Left ventricle myocardium inferior (tissue), 1 donor: ENCODE measurements around the gene RPS19BP1. TPM values are rescaled to one million over a fixed set of nuclear protein-coding genes. Genes with fewer than 3 reads are reported as not detected.

Experiments
- DNase-seq: peaks from one replicate; pipeline ENCODE4 v3.0.0-alpha.2; 2020
- H3K27ac ChIP-seq: fragments of 200-600 bp; replicated peaks from 2 replicates; pipeline ENCODE4 v1.8.0; 2021
- H3K27me3 ChIP-seq: fragments of 200-600 bp; 2 replicates; pipeline ENCODE4 v1.8.0; 2021; ENCODE audit warnings: low read depth
- H3K36me3 ChIP-seq: fragments of 200-600 bp; 2 replicates; pipeline ENCODE4 v1.8.0; 2021
- H3K4me1 ChIP-seq: fragments of 200-600 bp; 2 replicates; pipeline ENCODE4 v1.8.0; 2021
- H3K4me3 ChIP-seq: fragments of 200-600 bp; 2 replicates; pipeline ENCODE4 v1.8.0; 2021; ENCODE audit warnings: mild to moderate bottlenecking, moderate library complexity
- H3K9me3 ChIP-seq: fragments of 200-600 bp; replicated peaks from 2 replicates; pipeline ENCODE4 v1.8.0; 2021
- intact Hi-C: fragments of 100-400 bp; cut with micrococcal nuclease; formaldehyde crosslinking; loops from one replicate; pipeline ENCODE4 v1.11.0; 2022
- total RNA-seq: library from RNA; stranded (reverse); fragmentation: NEBNext Ultra II Directional; extraction: Animal tissue kit (Norgen Biotek cat#: 25700); gene quantifications from one replicate; pipeline ENCODE4 v1.2.1, GENCODE V29; 2021
- TF ChIP-seq, protein P1 (sequence below): fragments of 200-600 bp; IDR thresholded peaks from 2 replicates; pipeline ENCODE4 v1.8.0; 2021; ENCODE audit warnings: antibody characterized with exemption, mild to moderate bottlenecking, borderline replicate concordance
- donor health status: DM: no; HTN: yes; CAD: no; lungs with severe emphysema.

RPS19BP1 gene
- total RNA-seq, 1 donor from 2014 or later: 59.3 TPM

DNA sequence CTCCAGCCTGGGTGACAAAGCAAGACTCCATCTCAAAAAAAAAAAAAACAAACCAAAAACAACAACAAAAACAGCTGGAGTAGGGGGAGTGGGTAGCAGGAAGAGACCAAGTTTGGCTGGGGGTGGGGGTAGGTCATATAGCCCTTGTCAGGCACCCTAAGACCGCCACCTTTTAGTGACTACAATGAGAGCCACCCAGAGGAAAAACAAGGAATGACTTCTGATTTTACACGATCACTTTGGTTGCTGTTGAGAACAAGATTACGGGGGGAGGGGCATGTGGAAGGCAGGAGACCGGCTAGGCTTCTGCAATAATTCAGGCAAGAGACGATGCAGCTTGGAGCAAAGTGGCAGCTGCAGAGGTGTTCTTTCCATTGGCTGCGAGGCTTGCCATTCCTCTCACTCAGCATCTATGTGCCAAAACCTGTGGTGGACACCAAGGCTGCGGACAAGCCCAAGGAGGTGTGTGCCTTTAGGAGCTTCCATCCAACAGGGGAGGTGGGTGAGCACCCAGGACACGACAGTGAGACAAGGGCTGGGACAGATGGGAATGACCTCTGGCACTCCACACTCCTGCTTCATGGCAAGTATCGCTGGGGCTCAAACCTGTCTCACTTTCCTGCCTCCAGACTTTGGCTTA, 1.7 kb downstream of the RPS19BP1 start:
- intact Hi-C loops: no loop called here
- DNase-seq: no peak
- Histone ChIP-seq H3K27ac (no peak overlapping the region), H3K9me3 (no peaks in the 10 kb centered on the region), H3K36me3 (peaks cover 17% of the 10 kb centered on the region), H3K4me3 (peak overlapping the region; percentile 97), H3K27me3 (no peaks in the 10 kb centered on the region), H3K4me1 (peaks cover 65% of the 10 kb centered on the region)
- TF ChIP-seq, protein P1, sequence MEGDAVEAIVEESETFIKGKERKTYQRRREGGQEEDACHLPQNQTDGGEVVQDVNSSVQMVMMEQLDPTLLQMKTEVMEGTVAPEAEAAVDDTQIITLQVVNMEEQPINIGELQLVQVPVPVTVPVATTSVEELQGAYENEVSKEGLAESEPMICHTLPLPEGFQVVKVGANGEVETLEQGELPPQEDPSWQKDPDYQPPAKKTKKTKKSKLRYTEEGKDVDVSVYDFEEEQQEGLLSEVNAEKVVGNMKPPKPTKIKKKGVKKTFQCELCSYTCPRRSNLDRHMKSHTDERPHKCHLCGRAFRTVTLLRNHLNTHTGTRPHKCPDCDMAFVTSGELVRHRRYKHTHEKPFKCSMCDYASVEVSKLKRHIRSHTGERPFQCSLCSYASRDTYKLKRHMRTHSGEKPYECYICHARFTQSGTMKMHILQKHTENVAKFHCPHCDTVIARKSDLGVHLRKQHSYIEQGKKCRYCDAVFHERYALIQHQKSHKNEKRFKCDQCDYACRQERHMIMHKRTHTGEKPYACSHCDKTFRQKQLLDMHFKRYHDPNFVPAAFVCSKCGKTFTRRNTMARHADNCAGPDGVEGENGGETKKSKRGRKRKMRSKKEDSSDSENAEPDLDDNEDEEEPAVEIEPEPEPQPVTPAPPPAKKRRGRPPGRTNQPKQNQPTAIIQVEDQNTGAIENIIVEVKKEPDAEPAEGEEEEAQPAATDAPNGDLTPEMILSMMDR: peak; percentile 17

DNA sequence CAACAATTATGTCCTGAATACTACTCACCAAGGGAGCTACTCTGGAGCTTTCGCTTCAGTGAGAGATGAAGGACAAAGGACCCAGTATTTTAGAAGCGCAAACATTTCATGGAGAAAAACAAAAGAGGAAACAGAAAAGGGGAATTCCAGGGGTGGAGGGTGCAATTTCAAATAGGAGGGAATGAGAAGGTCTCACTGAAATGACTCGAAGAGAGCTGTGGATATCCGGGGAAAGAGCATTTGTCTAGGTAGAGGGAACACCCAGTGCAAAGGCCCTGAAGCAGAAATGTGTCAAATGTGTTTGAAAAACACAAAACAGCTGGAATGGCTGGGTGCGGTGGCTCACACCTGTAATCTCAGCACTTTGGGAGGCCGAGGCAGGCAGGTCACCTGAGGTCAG, 2.4 kb downstream of the RPS19BP1 start:
- intact Hi-C loops: no loop called here
- DNase-seq: no peak
- TF ChIP-seq, protein P1: no peak
- Histone ChIP-seq H3K27me3 (no peaks in the 10 kb centered on the region), H3K4me3 (no peak overlapping the region), H3K4me1 (peaks cover 71% of the 10 kb centered on the region), H3K9me3 (no peaks in the 10 kb centered on the region), H3K27ac (no peak overlapping the region), H3K36me3 (peaks cover 17% of the 10 kb centered on the region)

DNA sequence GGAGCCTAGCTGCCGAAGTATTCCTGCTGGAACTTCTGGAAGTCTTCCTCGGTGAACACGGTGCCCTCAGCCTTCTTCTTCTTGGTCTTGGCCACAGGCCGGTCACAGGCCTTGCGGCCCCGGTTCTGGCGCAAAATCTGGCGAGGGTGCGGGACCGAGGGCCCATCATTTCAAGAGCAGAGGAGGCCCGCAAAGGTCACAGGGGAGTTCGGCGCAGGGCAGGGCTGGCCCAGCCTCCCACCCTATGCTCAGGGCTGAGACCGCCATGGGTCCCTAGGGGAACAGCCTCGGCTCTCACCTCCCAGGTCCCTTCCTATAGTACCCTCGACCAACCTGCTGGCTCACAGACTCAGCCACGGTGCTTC, 3.1 kb downstream of the RPS19BP1 start:
- no peaks in the 10 kb centered on the region for H3K27me3 ChIP-seq
- peaks cover 71% of the 10 kb centered on the region for H3K4me1 ChIP-seq
- H3K4me3 ChIP-seq: peak overlapping the region; percentile 51
- peak overlapping the region; percentile 50 for H3K27ac ChIP-seq
- peaks cover 23% of the 10 kb centered on the region for H3K36me3 ChIP-seq
- intact Hi-C loops: no loop called here
- TF ChIP-seq, protein P1: peak; percentile 36
- no peaks in the 10 kb centered on the region for H3K9me3 ChIP-seq
- DNase-seq: no peak

DNA sequence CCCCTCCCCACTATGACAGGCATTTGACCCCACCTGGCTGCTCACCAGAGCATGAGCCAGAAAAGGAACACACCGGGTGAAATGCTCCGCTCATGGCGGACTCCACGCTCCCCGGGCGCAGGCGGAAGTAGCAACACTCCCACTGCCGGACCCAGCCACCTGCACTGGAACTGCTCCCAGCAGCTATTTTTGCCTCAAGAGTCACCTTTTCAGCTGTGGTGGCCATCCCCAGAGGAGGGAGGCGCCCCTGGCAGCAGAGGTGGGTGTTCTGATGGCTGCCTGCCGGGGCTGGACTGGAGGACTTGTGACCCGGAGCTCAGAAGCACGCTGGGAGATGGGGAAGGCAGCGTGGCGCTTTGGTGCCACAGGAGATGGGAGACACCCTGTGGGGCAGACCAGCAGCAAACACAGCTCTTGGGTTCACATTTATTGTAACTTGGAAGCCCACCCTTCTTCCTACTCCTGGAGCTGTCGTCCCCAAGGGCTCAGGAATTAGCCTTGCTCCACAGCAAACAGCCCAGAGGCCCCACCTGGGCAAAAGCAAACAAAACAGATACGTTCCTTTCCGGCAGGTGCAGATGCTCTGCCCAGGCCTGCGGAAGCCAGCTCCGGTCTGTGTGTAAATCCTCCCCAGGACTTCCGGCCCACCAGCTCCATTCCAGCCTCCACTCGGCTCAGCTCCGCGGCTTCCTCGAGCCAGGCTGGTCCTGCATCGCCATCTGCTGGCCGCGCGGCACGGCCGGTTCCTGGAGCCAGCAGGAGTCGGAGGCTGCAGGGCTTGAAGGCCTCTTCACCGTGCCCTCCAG, 3.7 kb downstream of the RPS19BP1 start:
- peaks cover 29% of the 10 kb centered on the region for H3K36me3 ChIP-seq
- H3K4me1 ChIP-seq: peaks cover 75% of the 10 kb centered on the region
- no peaks in the 10 kb centered on the region for H3K9me3 ChIP-seq
- peak; percentile 90 for DNase-seq
- intact Hi-C loops: no loop called here
- no peaks in the 10 kb centered on the region for H3K27me3 ChIP-seq
- TF ChIP-seq, protein P1: peak; percentile 98
- H3K27ac ChIP-seq: peak overlapping the region; percentile 50
- peak overlapping the region; percentile 51 for H3K4me3 ChIP-seq

DNA sequence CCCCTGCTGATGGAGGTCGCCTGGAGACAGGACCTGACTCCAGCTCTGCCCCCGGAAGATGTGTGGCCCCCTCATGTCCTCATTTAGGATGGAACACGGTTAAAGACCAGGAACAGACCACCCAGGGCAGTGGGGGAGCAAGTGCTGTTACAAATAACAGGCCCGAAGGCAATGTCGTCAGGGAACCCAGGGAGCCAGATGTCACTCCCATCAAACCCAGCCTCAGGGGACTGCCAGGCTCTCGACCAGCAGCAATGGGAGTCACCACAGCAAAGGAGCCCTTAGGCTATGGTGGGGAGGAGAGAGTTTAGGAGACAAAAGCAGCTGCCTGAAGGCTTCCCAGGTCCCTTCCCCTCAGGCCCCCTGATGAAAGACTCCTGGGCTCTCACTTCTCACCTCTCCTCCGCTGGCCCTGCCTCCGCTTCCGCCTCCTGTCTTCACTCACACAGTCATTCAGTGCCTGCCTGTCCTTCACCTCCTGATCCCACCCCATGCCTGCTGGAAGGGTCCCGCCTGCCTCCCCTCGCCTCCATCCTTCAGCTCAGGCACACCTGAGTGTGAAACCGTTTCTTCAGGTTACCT, 4.4 kb downstream of the RPS19BP1 start:
- no peaks in the 10 kb centered on the region for H3K9me3 ChIP-seq
- intact Hi-C loops: no loop called here
- H3K36me3 ChIP-seq: peaks cover 36% of the 10 kb centered on the region
- H3K4me3 ChIP-seq: peak overlapping the region; percentile 51
- peak overlapping the region; percentile 50 for H3K27ac ChIP-seq
- H3K4me1 ChIP-seq: peaks cover 80% of the 10 kb centered on the region
- no peaks in the 10 kb centered on the region for H3K27me3 ChIP-seq
- no peak for DNase-seq
- TF ChIP-seq, protein P1: no peak
